Kidney (tissue), 14 donors: ENCODE measurements around the gene KCNQ5. TPM values are rescaled to one million over a fixed set of nuclear protein-coding genes. Genes with fewer than 3 reads are reported as not detected.

Experiments
- DNase-seq, 5 donors: peaks; one replicate each; pipeline ENCODE4 v3.0.0-alpha.2; 2013 to 2020
- FAIRE-seq: peaks from 2 replicates; lab custom pipeline; 2012; peaks lifted over from hg19 to GRCh38; lab: Jason Lieb, UNC
- H3K27ac ChIP-seq, 2 donors: one replicate each; pipeline ENCODE4 v1.7.0; 2013; ENCODE audit warnings: low read depth in 2 of 2, low read length in 2 of 2, inconsistent platforms in 1 of 2
- H3K27me3 ChIP-seq: one replicate; pipeline ENCODE4 v1.7.1; 2013; ENCODE audit warnings: low read length, inconsistent platforms; ENCODE audit not compliant: control insufficient read depth, insufficient read depth
- H3K36me3 ChIP-seq, 3 donors: one replicate each; pipeline versions ENCODE4 v1.7.0 to v1.7.1; 2013; ENCODE audit warnings: low read length in 3 of 3, control low read depth in 1 of 3, inconsistent platforms in 1 of 3; ENCODE audit not compliant: insufficient read depth in 3 of 3, control insufficient read depth in 2 of 3
- H3K4me1 ChIP-seq, 3 donors: one replicate each; pipeline versions ENCODE4 v1.7.0 to v1.7.1; 2013; ENCODE audit warnings: low read length in 3 of 3, inconsistent platforms in 1 of 3, low read depth in 1 of 3; ENCODE audit not compliant: control insufficient read depth in 2 of 3, insufficient read depth in 2 of 3
- H3K4me3 ChIP-seq, 3 donors: one replicate each; pipeline versions ENCODE4 v1.7.0 to v1.8.1; 2013; ENCODE audit warnings: low read length in 3 of 3, control low read depth in 1 of 3, inconsistent platforms in 1 of 3
- H3K9ac ChIP-seq, 3 donors: one replicate each; pipeline versions ENCODE4 v1.7.0 to v1.7.1; 2013; ENCODE audit warnings: low read length in 3 of 3, control low read depth in 1 of 3, inconsistent platforms in 1 of 3
- H3K9me3 ChIP-seq, 3 donors: one replicate each; pipeline versions ENCODE4 v1.7.0 to v1.7.1; 2013; ENCODE audit warnings: low read length in 3 of 3, control low read depth in 1 of 3, inconsistent platforms in 1 of 3; ENCODE audit not compliant: control insufficient read depth in 2 of 3, insufficient read depth in 1 of 3
- intact Hi-C: fragments of 100-400 bp; cut with DNase I; formaldehyde crosslinking; loops from one replicate; pipeline ENCODE4 v1.11.1; 2022
- polyA plus RNA-seq: library from polyadenylated mRNA; stranded (reverse); fragments of 350-450 nt; fragmentation: Illumina TruSeq; extraction: RNeasy Lipid Tissue Mini Kit (QIAGEN cat#74804); gene quantifications from one replicate; pipeline ENCODE4 v1.2.3, GENCODE V29; 2014; ENCODE audit warnings: low read depth, low replicate concordance; ENCODE audit not compliant: insufficient read depth
- total RNA-seq: library from RNA; stranded (reverse); fragmentation: NEBNext Ultra II Directional; extraction: Animal tissue kit (Norgen Biotek cat#: 25700); gene quantifications from one replicate; pipeline ENCODE4 v1.2.1, GENCODE V29; 2021
- TF ChIP-seq, protein P1 (sequence below): IDR thresholded peaks from 3 replicates; pipeline ENCODE4 v1.5.1; 2012; ENCODE audit warnings: mild to moderate bottlenecking, moderate library complexity, borderline replicate concordance; ENCODE audit not compliant: insufficient read depth; ENCODE audit errors: extremely low read depth
- donor health status: control.
- donor health status: control.
- donor health status: control.
- donor health status: control.
- donor health status: control.
- donor health status: DM: yes; HTN: yes; CAD: no.
- donor health status: Normal renal cell carcinoma (clear cell type).

The KCNQ5 gene
- total and polyA plus RNA-seq, 2 donors from 2014 or later: 0.50 TPM; not detected in 1

DNA sequence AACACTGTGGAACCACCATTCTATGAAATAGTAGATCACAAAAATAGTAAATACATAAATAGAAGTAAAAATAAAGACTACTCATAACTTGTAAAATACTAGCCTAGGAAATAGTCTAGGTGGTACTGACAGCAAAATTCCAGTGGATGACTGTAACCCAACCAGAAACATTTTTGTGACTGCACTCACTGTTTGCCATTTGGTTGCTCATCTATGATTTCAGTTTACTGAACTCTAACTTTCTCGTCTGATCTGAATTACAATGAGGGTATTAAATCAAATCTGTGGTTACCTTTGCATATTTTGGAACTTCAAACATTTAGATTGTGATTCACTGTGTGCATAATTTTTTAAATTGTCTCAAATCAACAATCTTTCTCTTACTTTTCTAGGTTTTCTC, 452.3 kb downstream of the KCNQ5 start:
- intact Hi-C loops: no loop called here
- Histone ChIP-seq H3K9me3 (no peaks in the 10 kb centered on the region), H3K9ac (no peak overlapping the region), H3K27me3 (no peaks in the 10 kb centered on the region), H3K36me3 (no peaks in the 10 kb centered on the region), H3K4me1 (no peaks in the 10 kb centered on the region), H3K4me3 (no peak overlapping the region), H3K27ac (no peak overlapping the region)
- TF ChIP-seq, protein P1, sequence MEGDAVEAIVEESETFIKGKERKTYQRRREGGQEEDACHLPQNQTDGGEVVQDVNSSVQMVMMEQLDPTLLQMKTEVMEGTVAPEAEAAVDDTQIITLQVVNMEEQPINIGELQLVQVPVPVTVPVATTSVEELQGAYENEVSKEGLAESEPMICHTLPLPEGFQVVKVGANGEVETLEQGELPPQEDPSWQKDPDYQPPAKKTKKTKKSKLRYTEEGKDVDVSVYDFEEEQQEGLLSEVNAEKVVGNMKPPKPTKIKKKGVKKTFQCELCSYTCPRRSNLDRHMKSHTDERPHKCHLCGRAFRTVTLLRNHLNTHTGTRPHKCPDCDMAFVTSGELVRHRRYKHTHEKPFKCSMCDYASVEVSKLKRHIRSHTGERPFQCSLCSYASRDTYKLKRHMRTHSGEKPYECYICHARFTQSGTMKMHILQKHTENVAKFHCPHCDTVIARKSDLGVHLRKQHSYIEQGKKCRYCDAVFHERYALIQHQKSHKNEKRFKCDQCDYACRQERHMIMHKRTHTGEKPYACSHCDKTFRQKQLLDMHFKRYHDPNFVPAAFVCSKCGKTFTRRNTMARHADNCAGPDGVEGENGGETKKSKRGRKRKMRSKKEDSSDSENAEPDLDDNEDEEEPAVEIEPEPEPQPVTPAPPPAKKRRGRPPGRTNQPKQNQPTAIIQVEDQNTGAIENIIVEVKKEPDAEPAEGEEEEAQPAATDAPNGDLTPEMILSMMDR: no peak
- DNase-seq: no peak
- FAIRE-seq: no peak

DNA sequence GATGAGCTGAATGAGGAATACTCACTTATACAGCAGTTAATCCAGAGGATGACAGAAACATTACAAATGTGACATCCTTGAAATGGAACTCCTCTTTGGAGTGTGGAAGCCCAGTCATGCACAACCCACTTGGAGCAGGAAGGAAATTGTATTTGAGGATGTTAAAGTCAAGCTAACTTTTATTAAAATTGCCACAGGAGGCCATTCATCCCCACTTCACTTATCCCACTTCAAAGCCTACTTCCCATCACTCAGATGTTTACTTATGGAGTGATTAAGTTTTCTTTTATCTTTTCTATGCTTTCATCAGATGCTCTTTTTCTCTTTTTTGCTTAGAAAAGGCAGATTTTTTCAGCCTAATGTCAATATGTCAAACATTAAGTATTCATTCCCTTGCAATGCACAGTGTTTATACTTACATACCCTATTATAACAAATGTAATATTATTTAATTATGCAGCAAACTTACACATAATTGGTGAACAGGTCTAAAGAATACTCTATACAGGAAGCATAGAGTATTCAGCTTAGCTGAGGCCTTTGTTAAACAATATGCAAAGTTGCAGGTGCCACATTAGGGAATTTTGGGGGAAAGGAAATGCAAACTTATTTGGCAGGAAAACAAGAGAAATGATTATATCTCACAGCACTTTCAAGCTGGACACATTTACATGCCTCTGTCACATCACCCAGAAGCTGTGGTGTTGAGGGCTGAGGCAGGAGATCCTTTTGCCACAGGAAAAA, 454.5 kb downstream of the KCNQ5 start:
- TF ChIP-seq, protein P1: no peak
- intact Hi-C loops: no loop called here
- Histone ChIP-seq H3K9ac (no peak overlapping the region), H3K36me3 (no peaks in the 10 kb centered on the region), H3K4me1 (no peaks in the 10 kb centered on the region), H3K4me3 (no peak overlapping the region), H3K9me3 (no peaks in the 10 kb centered on the region), H3K27me3 (no peaks in the 10 kb centered on the region), H3K27ac (no peak overlapping the region)
- DNase-seq: peak in 2 of 5 donors; percentile 3 to 4
- FAIRE-seq: no peak

DNA sequence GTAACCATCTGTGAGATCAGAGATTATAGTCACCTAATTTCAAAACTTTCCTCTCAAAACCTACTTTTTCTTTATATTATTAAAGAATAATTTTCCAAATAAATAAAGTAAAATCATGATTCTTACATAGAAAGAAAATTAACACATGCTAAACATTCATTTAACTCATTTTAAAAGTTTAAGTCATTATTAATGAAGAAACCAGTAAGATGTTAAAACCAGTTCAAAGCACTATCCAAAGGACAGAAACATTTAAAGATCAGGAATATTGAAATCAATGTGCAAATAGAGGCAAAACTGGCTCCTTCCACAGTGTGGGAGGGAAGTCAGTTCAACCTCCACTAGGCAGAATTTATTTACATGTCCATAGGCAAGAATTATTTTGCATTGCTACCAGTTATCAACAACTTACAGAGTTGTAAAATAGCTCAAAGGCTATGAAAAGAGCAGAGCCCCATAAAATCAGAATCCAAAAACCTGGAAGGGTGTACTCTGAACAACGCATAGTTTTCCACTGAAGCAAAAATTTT, 456.5 kb downstream of the KCNQ5 start:
- H3K27ac ChIP-seq: no peak overlapping the region
- no peak overlapping the region for H3K4me3 ChIP-seq
- no peaks in the 10 kb centered on the region for H3K27me3 ChIP-seq
- TF ChIP-seq, protein P1: no peak
- H3K9me3 ChIP-seq: no peaks in the 10 kb centered on the region
- DNase-seq (no peak), FAIRE-seq (no peak)
- H3K36me3 ChIP-seq: no peaks in the 10 kb centered on the region
- no peak overlapping the region for H3K9ac ChIP-seq
- intact Hi-C loops: no loop called here
- no peaks in the 10 kb centered on the region for H3K4me1 ChIP-seq
